WERI-Rb-1 (cell line): Measurements from ENCODE around the gene ADAMTS15.

Experiments
- DNase-seq: peaks from one replicate; pipeline ENCODE4 v3.0.0-alpha.2; 2020
- H3K27ac ChIP-seq: fragments of 250-450 bp; sonication (Bioruptor Pico); 2 replicates; pipeline ENCODE4 v1.5.1; 2020; ENCODE audit warnings: mild to moderate bottlenecking, moderate library complexity
- H3K27me3 ChIP-seq: fragments of 250-450 bp; sonication (Bioruptor Pico); 2 replicates; pipeline ENCODE4 v1.5.1; 2021; ENCODE audit warnings: mild to moderate bottlenecking, low read depth, moderate library complexity; ENCODE audit not compliant: insufficient read depth, severe bottlenecking
- H3K36me3 ChIP-seq: fragments of 250-450 bp; sonication (Bioruptor Pico); 2 replicates; pipeline ENCODE4 v1.5.1; 2020; ENCODE audit warnings: mild to moderate bottlenecking, moderate library complexity
- H3K4me3 ChIP-seq: 2 replicates; pipeline ENCODE4 v1.5.1; 2011; ENCODE audit warnings: low read depth, mild to moderate bottlenecking, control low read depth, low read length
- H3K9me3 ChIP-seq: fragments of 250-450 bp; sonication (Bioruptor Pico); 2 replicates; pipeline ENCODE4 v1.5.1; 2021; ENCODE audit warnings: mild to moderate bottlenecking, moderate library complexity; ENCODE audit not compliant: severe bottlenecking
- CTCF ChIP-seq: IDR thresholded peaks from 2 replicates; pipeline ENCODE4 v1.5.1; 2011; ENCODE audit warnings: low read depth, mild to moderate bottlenecking, control low read depth, inconsistent platforms, low read length

Gene ADAMTS15

GRCh38 chr11:130476922-130477491, 28.6 kb downstream of the ADAMTS15 start:
- no peaks in the 10 kb centered on the region for H3K9me3 ChIP-seq
- DNase-seq, result no peak
- no peaks in the 10 kb centered on the region for H3K36me3 ChIP-seq
- no peaks in the 10 kb centered on the region for H3K27me3 ChIP-seq
- H3K27ac ChIP-seq, result no peak overlapping the region
- TF ChIP-seq CTCF, result no peak
- H3K4me3 ChIP-seq, result no peak overlapping the region

- Histone ChIP-seq H3K27ac (no peak overlapping the region), H3K36me3 (no peaks in the 10 kb centered on the region), H3K9me3 (no peaks in the 10 kb centered on the region), H3K27me3 (no peaks in the 10 kb centered on the region), H3K4me3 (no peak overlapping the region)
- no peak for DNase-seq
- no peak for TF ChIP-seq CTCF
Observed at GRCh38 chr11:130477586-130478203, 29.2 kb downstream of the ADAMTS15 start.

- TF ChIP-seq CTCF, result no peak
- DNase-seq, result no peak
- Histone ChIP-seq H3K27ac (no peak overlapping the region), H3K4me3 (no peak overlapping the region), H3K27me3 (no peaks in the 10 kb centered on the region), H3K36me3 (no peaks in the 10 kb centered on the region), H3K9me3 (no peaks in the 10 kb centered on the region)
Observed at GRCh38 chr11:130478204-130478701, 29.8 kb downstream of the ADAMTS15 start.

GRCh38 chr11:130478881-130479280, 30.4 kb downstream of the ADAMTS15 start:
- H3K27me3 ChIP-seq, result no peaks in the 10 kb centered on the region
- H3K36me3 ChIP-seq, result no peaks in the 10 kb centered on the region
- H3K27ac ChIP-seq, result no peak overlapping the region
- DNase-seq, result no peak
- H3K9me3 ChIP-seq, result no peaks in the 10 kb centered on the region
- TF ChIP-seq CTCF, result no peak
- H3K4me3 ChIP-seq, result no peak overlapping the region

- no peak for TF ChIP-seq CTCF
- DNase-seq, result no peak
- Histone ChIP-seq H3K9me3 (peaks cover 6% of the 10 kb centered on the region), H3K36me3 (no peaks in the 10 kb centered on the region), H3K4me3 (no peak overlapping the region), H3K27me3 (no peaks in the 10 kb centered on the region), H3K27ac (no peak overlapping the region)
Observed at GRCh38 chr11:130480186-130480585, 31.7 kb downstream of the ADAMTS15 start.
